Lower lobe of right lung (tissue), 2 donors: ENCODE results near the gene OR2AE1. TPM values are rescaled to one million over a fixed set of nuclear protein-coding genes. Genes with fewer than 3 reads are reported as not detected.

Source experiments
- ATAC-seq, 2 donors: fragments of 200-7000 bp; cut with Tn5 transposase; one replicate each; pipeline ENCODE4 v1.9.1; 2020 to 2022; ENCODE audit warnings: mild to moderate bottlenecking in 2 of 2, moderate library complexity in 2 of 2
- DNase-seq: peaks from one replicate; pipeline ENCODE4 v3.0.0-alpha.2; 2020
- H3K27ac ChIP-seq: fragments of 200-600 bp; one replicate; pipeline ENCODE4 v1.8.0; 2022
- H3K27me3 ChIP-seq: fragments of 200-600 bp; one replicate; pipeline ENCODE4 v1.8.0; 2022; ENCODE audit warnings: low read depth
- H3K36me3 ChIP-seq: fragments of 200-600 bp; one replicate; pipeline ENCODE4 v1.8.0; 2022; ENCODE audit warnings: mild to moderate bottlenecking
- H3K4me1 ChIP-seq: fragments of 200-600 bp; one replicate; pipeline ENCODE4 v1.8.0; 2022
- H3K4me3 ChIP-seq: fragments of 200-600 bp; one replicate; pipeline ENCODE4 v1.8.0; 2022; ENCODE audit warnings: mild to moderate bottlenecking
- H3K9me3 ChIP-seq: fragments of 200-600 bp; one replicate; pipeline ENCODE4 v1.8.0; 2022
- CTCF ChIP-seq: fragments of 200-600 bp; IDR thresholded peaks from one replicate; pipeline ENCODE4 v1.8.0; 2022; ENCODE audit warnings: antibody characterized with exemption, mild to moderate bottlenecking
- intact Hi-C: fragments of 100-400 bp; cut with DNase I; formaldehyde crosslinking; loops from one replicate; pipeline ENCODE4 v1.11.0; 2022
- long read RNA-seq: library from polyadenylated mRNA; unstranded; transcript quantifications from one replicate; pipeline ENCODE4 v2.0.0, GENCODE V29; 2021
- total RNA-seq: library from RNA; stranded (reverse); fragmentation: NEBNext Ultra II Directional; extraction: Animal tissue kit (Norgen Biotek cat#: 25700); gene quantifications from one replicate; pipeline ENCODE4 v1.2.1, GENCODE V29; 2021
- donor health status: DM: no; HTN: yes; CAD: no; lungs with severe emphysema.

OR2AE1 gene
- 0.71 TPM for total RNA-seq
- long read RNA-seq, result 0 reads

- no peaks in the 10 kb centered on the region for H3K4me1 ChIP-seq
- no peaks in the 10 kb centered on the region for H3K36me3 ChIP-seq
- intact Hi-C loops, result no loop called here
- no peaks in the 10 kb centered on the region for H3K9me3 ChIP-seq
- no peak within 1 kb of the TSS for H3K4me3 ChIP-seq
- no peak for TF ChIP-seq CTCF
- H3K27ac ChIP-seq, result no peak within 1 kb of the TSS
- H3K27me3 ChIP-seq, result no peaks in the 10 kb centered on the region
- ATAC-seq (no peak), DNase-seq (no peak)
These were observed at the start of gene OR2AE1 for GRCh38 chr7:99876933-99877332. TSS of gene OR2AE1 (minus strand) at chr7:99877033. CDS start at chr7:99877033, 0 bp downstream.

GRCh38 chr7:99926321-99926720 lies 49.5 kb upstream of the OR2AE1 start:
- H3K27ac ChIP-seq, result no peak overlapping the region
- H3K4me3 ChIP-seq, result no peak overlapping the region
- H3K9me3 ChIP-seq, result no peaks in the 10 kb centered on the region
- H3K4me1 ChIP-seq, result peaks cover 4% of the 10 kb centered on the region
- intact Hi-C loops, result no loop called here
- ATAC-seq (no peak), DNase-seq (no peak)
- TF ChIP-seq CTCF, result no peak
- H3K27me3 ChIP-seq, result no peaks in the 10 kb centered on the region
- no peaks in the 10 kb centered on the region for H3K36me3 ChIP-seq

GRCh38 chr7:99923200-99923599 lies 46.4 kb upstream of the OR2AE1 start:
- H3K4me3 ChIP-seq, result no peak overlapping the region
- DNase-seq, result no peak
- intact Hi-C loops, result no loop called here

GRCh38 chr7:99920149-99920548 lies 43.3 kb upstream of the OR2AE1 start:
- intact Hi-C loops, result no loop called here
- H3K27me3 ChIP-seq, result no peaks in the 10 kb centered on the region
- H3K27ac ChIP-seq, result peak overlapping the region; percentile 98
- no peak for TF ChIP-seq CTCF
- no peak for DNase-seq
- peak overlapping the region; percentile 91 for H3K4me3 ChIP-seq
- H3K4me1 ChIP-seq, result peaks cover 44% of the 10 kb centered on the region
- H3K9me3 ChIP-seq, result no peaks in the 10 kb centered on the region
- H3K36me3 ChIP-seq, result peaks cover 23% of the 10 kb centered on the region
- no peak for ATAC-seq

More at GRCh38 chr7:99923200-99923599, 46.4 kb upstream of the OR2AE1 start:
- no peak for ATAC-seq
- Histone ChIP-seq H3K36me3 (no peaks in the 10 kb centered on the region), H3K9me3 (no peaks in the 10 kb centered on the region), H3K4me1 (peaks cover 16% of the 10 kb centered on the region), H3K27ac (no peak overlapping the region), H3K27me3 (no peaks in the 10 kb centered on the region)
- TF ChIP-seq CTCF, result no peak

- Histone ChIP-seq H3K27ac (peak overlapping the region; percentile 98), H3K4me1 (peaks cover 44% of the 10 kb centered on the region), H3K27me3 (no peaks in the 10 kb centered on the region), H3K9me3 (no peaks in the 10 kb centered on the region), H3K4me3 (peak overlapping the region; percentile 91), H3K36me3 (peaks cover 27% of the 10 kb centered on the region)
- intact Hi-C loops, result no loop called here
- no peak for TF ChIP-seq CTCF
- DNase-seq (no peak), ATAC-seq (no peak)
These were observed 42.9 kb upstream of the OR2AE1 start for GRCh38 chr7:99919814-99920112.
